HEK293 (cell line): Measurements from ENCODE around the gene EIF2S3.
A peak's percentile ranks its signal among the peaks of the same experiment; 100 is the strongest.

Experiments used
- CTCF ChIA-PET: fragments of 350-600 bp; formaldehyde crosslinking; extraction: SDS; loops from one replicate; lab custom pipeline; 2021; ENCODE audit warnings: antibody characterized with exemption; lab: Yijun Ruan, JAX
- POLR2A ChIA-PET: fragments of 300-600 bp; formaldehyde crosslinking; extraction: SDS; loops from one replicate; lab custom pipeline; 2020; ENCODE audit warnings: antibody characterized with exemption, inconsistent platforms; lab: Yijun Ruan, JAX
- H3K27ac ChIP-seq: fragments of 200-500 bp; sonication (Bioruptor generic); 2 replicates; pipeline ENCODE4 v1.5.1; 2014; ENCODE audit warnings: low read depth, low read length, control low read depth, inconsistent platforms; ENCODE audit errors: extremely low read depth
- H3K36me3 ChIP-seq, 2 experiments: fragments of 200-500 bp in 1 of 2; sonication (Bioruptor generic) in 1 of 2; 1 replicate in 1 of 2; 2 replicates in 1 of 2; pipeline ENCODE4 v1.5.1; 2014 to 2017; ENCODE audit warnings: inconsistent platforms in 2 of 2, low read length in 2 of 2; ENCODE audit not compliant: control insufficient read depth in 2 of 2, insufficient read depth in 1 of 2
- H3K4me1 ChIP-seq: fragments of 200-500 bp; sonication (Bioruptor generic); 2 replicates; pipeline ENCODE4 v1.5.1; 2014; ENCODE audit warnings: mild to moderate bottlenecking, low read length, inconsistent platforms; ENCODE audit not compliant: control insufficient read depth, insufficient read depth
- H3K4me3 ChIP-seq: 2 replicates; pipeline ENCODE4 v1.5.1; 2011; ENCODE audit warnings: low read depth, mild to moderate bottlenecking, control low read depth, low read length, moderate library complexity
- H3K9me3 ChIP-seq: fragments of 200-500 bp; sonication (Bioruptor generic); 2 replicates; pipeline ENCODE4 v1.5.1; 2014; ENCODE audit warnings: low read depth, low read length, inconsistent platforms; ENCODE audit not compliant: control insufficient read depth, insufficient read depth
- AEBP2 ChIP-seq: fragments of 450-650 bp; formaldehyde crosslinking; IDR thresholded peaks from 2 replicates; pipeline ENCODE4 v1.5.1; 2016; ENCODE audit warnings: missing biosample characterization, missing genetic modification characterization, borderline replicate concordance
- GLIS1 ChIP-seq: fragments of 450-650 bp; formaldehyde crosslinking; IDR thresholded peaks from 2 replicates; pipeline ENCODE4 v1.5.1; 2016; ENCODE audit warnings: missing biosample characterization, missing genetic modification characterization
- HOXA7 ChIP-seq: sonication (generic); formaldehyde crosslinking; IDR thresholded peaks from 2 replicates; pipeline ENCODE4 v1.8.1; 2022; ENCODE audit warnings: missing genetic modification reagents, borderline replicate concordance
- KLF1 ChIP-seq: fragments of 450-650 bp; formaldehyde crosslinking; IDR thresholded peaks from 2 replicates; pipeline ENCODE4 v1.5.1; 2016; ENCODE audit warnings: missing biosample characterization, missing genetic modification characterization
- PRDM10 ChIP-seq: fragments of 450-650 bp; formaldehyde crosslinking; IDR thresholded peaks from 2 replicates; pipeline ENCODE4 v1.5.1; 2016; ENCODE audit warnings: missing biosample characterization, missing genetic modification characterization
- SP3 ChIP-seq: fragments of 450-650 bp; formaldehyde crosslinking; IDR thresholded peaks from 2 replicates; pipeline ENCODE4 v1.5.1; 2016; ENCODE audit warnings: missing biosample characterization, missing genetic modification characterization
- TRIM28 ChIP-seq: IDR thresholded peaks from 2 replicates; pipeline ENCODE4 v1.6.1; 2011; ENCODE audit warnings: low read length, control low read depth, borderline replicate concordance
- TSHZ1 ChIP-seq: fragments of 450-650 bp; formaldehyde crosslinking; IDR thresholded peaks from 2 replicates; pipeline ENCODE4 v1.5.1; 2016; ENCODE audit warnings: missing biosample characterization, missing genetic modification characterization, borderline replicate concordance
- YY1 ChIP-seq: fragments of 450-650 bp; formaldehyde crosslinking; IDR thresholded peaks from 2 replicates; pipeline ENCODE4 v1.5.1; 2018; ENCODE audit warnings: missing biosample characterization, missing genetic modification characterization
- ZBTB1 ChIP-seq: fragments of 450-650 bp; formaldehyde crosslinking; IDR thresholded peaks from 2 replicates; pipeline ENCODE4 v1.5.1; 2016; ENCODE audit warnings: missing biosample characterization, missing genetic modification characterization
- ZFP37 ChIP-seq: fragments of 450-650 bp; formaldehyde crosslinking; IDR thresholded peaks from 2 replicates; pipeline ENCODE4 v1.5.1; 2016; ENCODE audit warnings: missing biosample characterization, missing genetic modification characterization
- ZNF169 ChIP-seq: fragments of 450-650 bp; formaldehyde crosslinking; IDR thresholded peaks from 2 replicates; pipeline ENCODE4 v1.5.1; 2016; ENCODE audit warnings: missing biosample characterization, missing genetic modification characterization
- ZNF174 ChIP-seq: fragments of 450-650 bp; formaldehyde crosslinking; IDR thresholded peaks from 2 replicates; pipeline ENCODE4 v1.5.0; 2017; ENCODE audit warnings: missing biosample characterization, mild to moderate bottlenecking, missing genetic modification characterization
- ZNF2 ChIP-seq: fragments of 450-650 bp; formaldehyde crosslinking; IDR thresholded peaks from 2 replicates; pipeline ENCODE4 v1.5.1; 2016; ENCODE audit warnings: missing biosample characterization, missing genetic modification characterization
- ZNF223 ChIP-seq: fragments of 450-650 bp; formaldehyde crosslinking; IDR thresholded peaks from 2 replicates; pipeline ENCODE4 v1.5.1; 2016; ENCODE audit warnings: missing biosample characterization, missing genetic modification characterization
- ZNF24 ChIP-seq: fragments of 450-650 bp; formaldehyde crosslinking; IDR thresholded peaks from 2 replicates; pipeline ENCODE4 v1.5.1; 2016; ENCODE audit warnings: missing biosample characterization, missing genetic modification characterization
- ZNF266 ChIP-seq: fragments of 450-650 bp; formaldehyde crosslinking; IDR thresholded peaks from 2 replicates; pipeline ENCODE4 v1.5.1; 2016; ENCODE audit warnings: missing biosample characterization, missing genetic modification characterization, low read depth
- ZNF335 ChIP-seq: fragments of 450-650 bp; formaldehyde crosslinking; conservative IDR thresholded peaks from 2 replicates; pipeline ENCODE4 v1.5.1; 2016; ENCODE audit warnings: missing biosample characterization, missing genetic modification characterization
- ZNF473 ChIP-seq: fragments of 450-650 bp; formaldehyde crosslinking; IDR thresholded peaks from 2 replicates; pipeline ENCODE4 v1.5.1; 2017; ENCODE audit warnings: missing biosample characterization, missing genetic modification characterization
- ZNF48 ChIP-seq: fragments of 450-650 bp; formaldehyde crosslinking; IDR thresholded peaks from 2 replicates; pipeline ENCODE4 v1.5.1; 2016; ENCODE audit warnings: missing biosample characterization, missing genetic modification characterization
- ZNF488 ChIP-seq: fragments of 450-650 bp; formaldehyde crosslinking; IDR thresholded peaks from 2 replicates; pipeline ENCODE4 v1.5.1; 2016; ENCODE audit warnings: missing biosample characterization, missing genetic modification characterization
- ZNF544 ChIP-seq: fragments of 450-650 bp; formaldehyde crosslinking; IDR thresholded peaks from 2 replicates; pipeline ENCODE4 v1.5.0; 2017; ENCODE audit warnings: missing biosample characterization, missing genetic modification characterization
- ZNF747 ChIP-seq: fragments of 450-650 bp; formaldehyde crosslinking; IDR thresholded peaks from 2 replicates; pipeline ENCODE4 v1.5.1; 2016; ENCODE audit warnings: missing biosample characterization, missing genetic modification characterization
- ZNF791 ChIP-seq: fragments of 450-650 bp; formaldehyde crosslinking; IDR thresholded peaks from 2 replicates; pipeline ENCODE4 v1.5.1; 2016; ENCODE audit warnings: missing biosample characterization, missing genetic modification characterization
- ZSCAN5A ChIP-seq: fragments of 450-650 bp; formaldehyde crosslinking; IDR thresholded peaks from 2 replicates; pipeline ENCODE4 v1.5.1; 2016; ENCODE audit warnings: missing biosample characterization, missing genetic modification characterization

Gene EIF2S3

GRCh38 chrX:24110069-24110468 is 55.3 kb downstream of the EIF2S3 start (continued):
- TF ChIP-seq ZNF488 = no peak
- no peak for TF ChIP-seq TRIM28
- TF ChIP-seq ZNF48 (tag by site-specific recombination) = no peak
- no peak for TF ChIP-seq ZNF791 (tag by site-specific recombination)
- no peak for TF ChIP-seq TSHZ1 (tag by site-specific recombination)
- TF ChIP-seq YY1 (tag by site-specific recombination) = no peak

GRCh38 chrX:24113181-24113580 is 58.4 kb downstream of the EIF2S3 start:
- ChIA-PET CTCF (no interaction called here), POLR2A (no interaction called here)
- TF ChIP-seq ZNF266 (tag by site-specific recombination) = no peak
- peak; percentile 68 for TF ChIP-seq PRDM10 (tag by site-specific recombination)

GRCh38 chrX:24117258-24117657 is 62.5 kb downstream of the EIF2S3 start:
- Histone ChIP-seq H3K9me3 (no peaks in the 10 kb centered on the region), H3K4me3 (no peak overlapping the region), H3K27ac (peak overlapping the region; percentile 26; the same call in 1 of the 2 replicates), H3K4me1 (peaks cover 8% of the 10 kb centered on the region; the same call in 1 of the 2 replicates), H3K36me3 (no peaks in the 10 kb centered on the region)
- CTCF ChIA-PET = no interaction called here
- POLR2A ChIA-PET = interaction anchor here (0.5 kb wide), 1 partner anchor 57 kb away, joined by 3 read pairs; no protein-coding TSS in a partner anchor
- TF ChIP-seq ZNF223 (tag by site-specific recombination) (no peak), KLF1 (no peak), AEBP2 (no peak), ZNF174 (tag by site-specific recombination) (no peak), ZNF544 (tag by site-specific recombination) (no peak), ZNF24 (tag by site-specific recombination) (no peak), ZBTB1 (tag by site-specific recombination) (no peak), ZNF473 (tag by site-specific recombination) (no peak), ZSCAN5A (no peak), ZNF335 (tag by site-specific recombination) (no peak), ZFP37 (tag by site-specific recombination) (no peak), ZNF2 (tag by site-specific recombination) (no peak), SP3 (tag by site-specific recombination) (no peak), ZNF747 (tag by site-specific recombination) (no peak), HOXA7 (CRISPR knock-in tag) (no peak), GLIS1 (tag by site-specific recombination) (no peak), TRIM28 (no peak), ZNF169 (tag by site-specific recombination) (no peak)

More at GRCh38 chrX:24113181-24113580, 58.4 kb downstream of the EIF2S3 start:
- H3K4me1 ChIP-seq = peaks cover 11% of the 10 kb centered on the region
- no peaks in the 10 kb centered on the region for H3K9me3 ChIP-seq
- no peaks in the 10 kb centered on the region for H3K36me3 ChIP-seq
- H3K4me3 ChIP-seq = no peak overlapping the region
- no peak overlapping the region for H3K27ac ChIP-seq
